Body of pancreas (tissue), 4 donors: ENCODE data around the gene GFRA4.

Experiments used
- CTCF ChIP-seq, 7 experiments: fragments of 450-650 bp in 4 of 7; fragments of 200-600 bp in 3 of 7; sonication (generic) in 3 of 7; IDR thresholded peaks; one replicate each; pipeline ENCODE4 v1.5.1; 2016 to 2019; ENCODE audit warnings: antibody characterized with exemption in 7 of 7
- POLR2A ChIP-seq, 3 donors: fragments of 450-650 bp; IDR thresholded peaks; one replicate each; pipeline ENCODE4 v1.6.1; 2016; ENCODE audit warnings: antibody characterized with exemption in 3 of 3, mild to moderate bottlenecking in 2 of 3

GRCh38 chr20:3704087-3704486, 40.9 kb upstream of the GFRA4 start:
- no peak for TF ChIP-seq CTCF (IDR thresholded peaks at IDR 0.05)
- TF ChIP-seq POLR2A (IDR thresholded peaks at IDR 0.05), result no peak
